GM18526 (cell line): ENCODE measurements around the gene PFDN1.

ENCODE experiments used
- POLR2A ChIP-seq: IDR thresholded peaks from 3 replicates; pipeline ENCODE4 v1.6.1; 2011; ENCODE audit not compliant: insufficient read length; ENCODE audit errors: extremely low read depth

The PFDN1 gene

DNA sequence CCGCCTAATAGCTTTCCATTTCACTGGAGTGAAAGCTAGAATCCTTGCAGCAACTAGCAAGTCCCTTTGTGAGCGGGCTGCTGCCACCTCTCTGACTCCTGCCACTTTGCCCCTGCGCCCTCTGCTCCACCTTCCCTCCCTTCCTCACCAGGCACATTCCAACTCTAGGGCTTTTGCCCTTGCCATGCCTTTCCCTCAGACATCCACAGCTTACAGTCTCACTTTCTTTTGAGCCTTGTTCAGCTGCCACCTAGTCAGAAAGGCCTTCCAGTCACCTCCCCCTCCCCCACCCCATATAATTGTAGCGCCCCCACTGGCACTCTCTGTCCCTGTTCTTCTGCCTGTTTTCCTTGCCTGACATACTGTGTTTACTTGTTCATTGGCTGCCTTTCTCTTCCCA, 96.9 kb downstream of the PFDN1 start:
- TF ChIP-seq POLR2A: no peak

- TF ChIP-seq POLR2A: no peak
Observed at GRCh38 chr5:140205216-140205615, 97.7 kb downstream of the PFDN1 start.

- TF ChIP-seq POLR2A: no peak
Observed at GRCh38 chr5:140202610-140203009, 100.3 kb downstream of the PFDN1 start.

DNA sequence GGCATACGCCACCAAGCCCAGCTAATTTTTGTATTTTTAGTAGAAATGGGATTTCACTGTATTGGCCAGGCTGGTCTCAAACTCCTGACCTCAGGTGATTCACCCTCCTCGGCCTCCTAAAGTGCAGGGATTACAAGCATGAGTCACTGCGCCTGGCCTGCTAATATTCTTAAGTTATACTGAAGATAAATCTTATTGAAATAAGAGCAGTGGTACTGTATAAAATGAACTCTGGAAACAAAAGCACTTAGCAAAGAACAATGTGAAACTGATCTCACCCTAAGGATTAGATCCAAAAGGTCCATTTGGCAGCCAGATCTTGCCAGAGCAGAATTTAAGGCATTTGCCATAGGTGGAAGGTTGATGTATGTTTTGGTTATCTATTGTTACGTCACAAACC, 100.8 kb downstream of the PFDN1 start:
- no peak for TF ChIP-seq POLR2A

GRCh38 chr5:140197023-140197422, 105.9 kb downstream of the PFDN1 start:
- no peak for TF ChIP-seq POLR2A

GRCh38 chr5:140196115-140196814, 106.6 kb downstream of the PFDN1 start:
- TF ChIP-seq POLR2A: no peak
